Tibial nerve (tissue), 4 donors: ENCODE results near the gene ATRNL1. TPM values are rescaled to one million over a fixed set of nuclear protein-coding genes. Genes with fewer than 3 reads are reported as not detected.
"Not testable (repeated sequence)": the region's sequence is repeated elsewhere in the genome, so short reads cannot be mapped to it uniquely, and the experiment has no call there.

Experiments used
- DNase-seq, 2 donors: peaks; one replicate each; pipeline ENCODE4 v3.0.0-alpha.2; 2019; ENCODE audit warnings: low spot score in 2 of 2
- H3K27ac ChIP-seq, 4 donors: fragments of 200-600 bp; sonication (generic) in 3 of 4; one replicate each; pipeline ENCODE4 v1.5.1; 2017 to 2019; ENCODE audit warnings: mild to moderate bottlenecking in 1 of 4
- H3K27me3 ChIP-seq, 2 donors: fragments of 200-600 bp; sonication (generic) in 1 of 2; one replicate each; pipeline versions ENCODE4 v1.5.1 to v1.6.0; 2017 to 2019
- H3K36me3 ChIP-seq, 3 donors: fragments of 200-600 bp; sonication (generic); one replicate each; pipeline ENCODE4 v1.5.1; 2018 to 2019
- H3K4me1 ChIP-seq, 4 donors: fragments of 200-600 bp; sonication (generic) in 3 of 4; one replicate each; pipeline ENCODE4 v1.5.1; 2017 to 2019
- H3K4me3 ChIP-seq, 4 donors: fragments of 200-600 bp; sonication (generic) in 3 of 4; one replicate each; pipeline ENCODE4 v1.5.1; 2017 to 2019; ENCODE audit warnings: mild to moderate bottlenecking in 1 of 4, moderate library complexity in 1 of 4
- H3K9me3 ChIP-seq, 4 donors: fragments of 200-600 bp; sonication (generic) in 3 of 4; one replicate each; pipeline ENCODE4 v1.5.1; 2017 to 2019
- CTCF ChIP-seq, 5 experiments: fragments of 200-600 bp in 3 of 5; fragments of 450-650 bp in 2 of 5; sonication (generic) in 3 of 5; IDR thresholded peaks; one replicate each; pipeline ENCODE4 v1.5.1; 2016 to 2019; ENCODE audit warnings: antibody characterized with exemption in 5 of 5, mild to moderate bottlenecking in 3 of 5, moderate library complexity in 2 of 5
- EP300 ChIP-seq, 2 donors: sonication (generic); formaldehyde crosslinking; IDR thresholded peaks; one replicate each; pipeline ENCODE4 v1.6.1; 2017; ENCODE audit warnings: antibody characterized with exemption in 2 of 2, mild to moderate bottlenecking in 1 of 2
- POLR2A ChIP-seq, 2 donors: fragments of 450-650 bp; IDR thresholded peaks; one replicate each; pipeline ENCODE4 v1.6.1; 2017; ENCODE audit warnings: antibody characterized with exemption in 2 of 2, mild to moderate bottlenecking in 2 of 2, moderate library complexity in 2 of 2
- WGBS, 2 donors: methylation state at CpG; one replicate each; pipeline ENCODE4 v1.1.5; 2018; 5-methylcytosine and 5-hydroxymethylcytosine counted together
- total RNA-seq, 4 donors: library from RNA; depleted of rRNA; stranded (reverse); fragments of >200 nt; gene quantifications; one replicate each; pipeline ENCODE4 v1.1.0, GENCODE V29; 2016

The ATRNL1 gene
- total RNA-seq, 4 donors from 2014 or later, result 1.0 to 5.4 (median 2.7) TPM

DNA sequence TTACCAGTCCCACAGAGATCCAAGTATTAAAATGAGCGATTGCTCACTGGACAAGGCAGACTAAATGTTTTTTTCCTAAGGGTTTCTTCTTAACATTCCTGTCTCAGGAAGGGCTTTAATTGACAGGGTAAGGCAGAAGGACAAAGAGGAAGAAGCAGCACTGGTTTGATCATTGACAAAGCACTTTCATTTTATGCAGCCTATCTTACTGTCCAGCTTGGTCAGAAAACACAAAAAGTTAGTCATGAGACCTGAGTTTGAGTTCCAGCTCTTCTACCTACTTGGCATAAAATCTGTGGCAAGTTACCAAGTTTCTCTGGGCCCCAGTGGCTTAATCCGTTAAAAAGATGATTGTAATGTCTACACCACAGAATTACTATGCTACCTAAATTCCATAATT lies 721.4 kb downstream of the ATRNL1 start:
- no peaks in the 10 kb centered on the region for H3K27me3 ChIP-seq
- no peak overlapping the region for H3K4me3 ChIP-seq
- H3K9me3 ChIP-seq, result peaks cover 0 to 6% (median 1%) of the 10 kb centered on the region in 4 donors
- TF ChIP-seq CTCF (IDR thresholded peaks at IDR 0.05) (no peak), EP300 (IDR thresholded peaks at IDR 0.05) (no peak), POLR2A (IDR thresholded peaks at IDR 0.05) (no peak)
- H3K27ac ChIP-seq, result no peak overlapping the region
- no peak for DNase-seq
- H3K36me3 ChIP-seq, result no peaks in the 10 kb centered on the region
- WGBS, 2 donors, result 41 to 46% methylated on average over 2 of the region's 2 CpGs
- peaks cover 0 to 4% (median 0%) of the 10 kb centered on the region in 4 donors for H3K4me1 ChIP-seq

DNA sequence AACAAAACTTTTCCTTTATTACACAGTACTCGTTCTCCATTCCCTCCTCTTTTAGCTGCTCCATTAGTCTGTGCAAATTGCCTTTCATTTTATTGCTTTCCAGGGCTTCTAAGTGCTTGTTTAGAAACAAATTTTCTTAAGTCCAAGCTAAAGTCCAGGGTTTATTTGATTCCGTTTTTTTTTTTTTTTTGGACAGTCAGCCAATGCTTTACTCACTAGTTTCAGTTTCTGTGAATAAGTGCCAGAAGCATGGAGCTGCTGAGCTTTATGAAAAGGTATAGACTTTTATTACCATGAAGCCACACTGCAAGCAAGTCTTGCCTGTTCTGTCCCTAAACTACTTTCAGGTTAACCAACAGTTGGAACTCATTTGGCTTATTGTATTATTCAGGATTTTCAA lies 724.8 kb downstream of the ATRNL1 start:
- H3K4me1 ChIP-seq, result peaks cover 0 to 4% (median 0%) of the 10 kb centered on the region in 4 donors
- TF ChIP-seq EP300 (IDR thresholded peaks at IDR 0.05) (no peak), CTCF (IDR thresholded peaks at IDR 0.05) (no peak), POLR2A (IDR thresholded peaks at IDR 0.05) (no peak)
- H3K36me3 ChIP-seq, result no peaks in the 10 kb centered on the region
- no peak overlapping the region for H3K27ac ChIP-seq
- H3K27me3 ChIP-seq, result no peaks in the 10 kb centered on the region
- no peaks in the 10 kb centered on the region for H3K9me3 ChIP-seq
- no peak for DNase-seq
- no peak overlapping the region for H3K4me3 ChIP-seq
- 22 to 31% methylated on average over 2 of the region's 2 CpGs for WGBS, 2 donors

GRCh38 chr10:115826396-115826795 lies 733.2 kb downstream of the ATRNL1 start:
- WGBS, 2 donors, result 90 to 93% methylated on average over 9 of the region's 9 CpGs

DNA sequence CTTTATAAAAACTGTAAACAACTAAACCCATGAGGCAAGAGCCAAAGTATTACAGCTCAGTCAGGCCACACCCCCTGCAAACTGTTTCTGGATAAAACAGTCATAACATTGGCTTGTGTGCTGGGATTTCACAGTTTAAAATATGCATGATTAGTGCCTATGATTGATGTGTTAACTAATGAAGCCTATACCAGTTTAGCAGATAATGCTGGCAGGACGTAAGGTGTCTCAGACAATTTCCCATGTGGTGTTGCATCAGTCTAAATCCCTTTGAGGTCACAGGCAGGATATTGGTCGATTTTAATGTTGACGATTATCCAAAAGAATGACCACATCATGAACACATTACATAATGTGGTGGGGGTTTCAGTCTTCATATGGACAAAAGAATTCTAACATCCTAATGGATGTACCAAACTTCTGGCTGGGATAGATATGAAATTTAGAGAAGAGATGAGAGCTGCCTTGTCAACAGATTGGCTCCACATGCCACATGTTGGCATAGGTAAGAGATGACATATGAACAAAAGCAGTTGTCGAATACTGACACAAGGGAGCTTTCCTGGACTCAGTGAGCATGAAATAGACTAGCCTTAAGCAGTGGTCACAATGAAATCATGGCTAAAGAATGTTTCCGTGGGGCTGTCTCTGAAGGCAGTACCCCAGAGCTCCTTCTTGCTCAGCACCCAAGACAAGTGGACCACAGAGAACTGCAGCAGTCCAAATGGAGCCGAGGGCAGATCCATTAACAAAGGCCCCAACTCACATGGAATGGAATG lies 734.3 kb downstream of the ATRNL1 start:
- no peaks in the 10 kb centered on the region for H3K36me3 ChIP-seq
- DNase-seq, result no peak
- H3K9me3 ChIP-seq, result no peaks in the 10 kb centered on the region
- WGBS, 2 donors, result 79 to 89% methylated on average over 6 of the region's 6 CpGs
- H3K4me3 ChIP-seq, result no peak overlapping the region
- no peaks in the 10 kb centered on the region for H3K27me3 ChIP-seq
- no peak overlapping the region for H3K27ac ChIP-seq
- TF ChIP-seq CTCF (IDR thresholded peaks at IDR 0.05), result no peak
- no peak for TF ChIP-seq EP300 (IDR thresholded peaks at IDR 0.05)
- TF ChIP-seq POLR2A (IDR thresholded peaks at IDR 0.05), result no peak
- peaks cover 0 to 11% (median 0%) of the 10 kb centered on the region in 4 donors for H3K4me1 ChIP-seq

More at GRCh38 chr10:115826396-115826795, 733.2 kb downstream of the ATRNL1 start:
- no peak for TF ChIP-seq EP300 (IDR thresholded peaks at IDR 0.05)
- TF ChIP-seq POLR2A (IDR thresholded peaks at IDR 0.05), result no peak
- TF ChIP-seq CTCF (IDR thresholded peaks at IDR 0.05), result no peak
- H3K4me1 ChIP-seq, result peaks cover 0 to 11% (median 0%) of the 10 kb centered on the region in 4 donors
- H3K36me3 ChIP-seq, result no peaks in the 10 kb centered on the region
- no peak overlapping the region for H3K27ac ChIP-seq
- DNase-seq, result no peak
- H3K4me3 ChIP-seq, result no peak overlapping the region
- H3K9me3 ChIP-seq, result no peaks in the 10 kb centered on the region
- no peaks in the 10 kb centered on the region for H3K27me3 ChIP-seq

DNA sequence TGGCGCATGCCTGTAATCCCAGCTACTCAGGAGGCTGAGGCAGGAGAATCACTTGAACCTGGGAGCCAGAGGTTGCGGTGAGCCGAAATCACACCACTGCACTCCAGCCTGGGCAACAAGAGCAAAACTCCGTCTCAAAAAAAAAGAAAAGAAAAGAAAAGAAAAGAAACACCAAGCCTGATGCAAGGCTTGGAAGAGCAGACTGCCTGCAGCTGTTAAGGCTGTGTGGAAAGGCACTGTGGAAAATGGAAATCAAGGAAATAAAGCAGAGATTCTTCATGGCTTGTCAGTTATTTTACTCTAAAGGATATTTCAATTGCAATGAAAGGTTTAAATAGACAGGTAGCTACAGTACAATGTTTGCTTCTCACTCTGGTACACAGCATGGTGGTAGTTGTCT lies 735.0 kb downstream of the ATRNL1 start:
- H3K9me3 ChIP-seq, H3K27ac ChIP-seq, H3K27me3 ChIP-seq, H3K36me3 ChIP-seq, H3K4me3 ChIP-seq, DNase-seq: not testable (repeated sequence)
- H3K4me1 ChIP-seq, result peaks cover 0 to 11% (median 0%) of the 10 kb centered on the region in 4 donors
- 93 to 94% methylated on average over 4 of the region's 4 CpGs for WGBS, 2 donors
